ENCODE results near the gene EPN1. TPM values are rescaled to one million over a fixed set of nuclear protein-coding genes. Genes with fewer than 3 reads are reported as not detected.

Gene EPN1
- total and polyA plus RNA-seq, 2 of the 13 experiments (the other 11 are each of a cell fraction or from before 2014, with no cell fraction given) = 28.9 to 31.7 TPM

GRCh38 chr19:55674841-55675660 is at the start of gene EPN1 (continued):
- TF ChIP-seq ZNF674 (CRISPR knock-in tag; IDR thresholded peaks at IDR 0.05; ENCODE audit: low read depth) = no peak
- no peak for TF ChIP-seq ZSCAN22 (CRISPR knock-in tag; IDR thresholded peaks at IDR 0.05)
- TF ChIP-seq ZBTB39 (CRISPR knock-in tag; IDR thresholded peaks at IDR 0.05) = no peak
- no peak for TF ChIP-seq FOXM1 (CRISPR knock-in tag; IDR thresholded peaks at IDR 0.05)
- TF ChIP-seq DPF2 (CRISPR knock-in tag; IDR thresholded peaks at IDR 0.05; ENCODE audit: borderline replicate concordance, low read depth) = no peak
- TF ChIP-seq REST (IDR thresholded peaks at IDR 0.05; ENCODE audit: borderline replicate concordance in 1 of 2, low read depth in 1 of 2, low read length in 2 of 2) = peak in 1 of 2 experiments; percentile 10; a peak in 1 of 4 replicates
- peak; percentile 64; the same call in 1 of the 2 replicates for TF ChIP-seq ZNF678 (CRISPR knock-in tag; IDR thresholded peaks at IDR 0.05)
- no peak for TF ChIP-seq ZNF577 (CRISPR knock-in tag; IDR thresholded peaks at IDR 0.05; ENCODE audit: borderline replicate concordance, low read depth)
- TF ChIP-seq ZNF282 (IDR thresholded peaks at IDR 0.05; ENCODE audit: partially characterized antibody) = no peak
- 0 out of 2 replicates have a peak, but pooled peaks have one; percentile 62 for TF ChIP-seq FOXK1 (CRISPR knock-in tag; IDR thresholded peaks at IDR 0.05; ENCODE audit: borderline replicate concordance, low read depth)
- TF ChIP-seq SMARCE1 (IDR thresholded peaks at IDR 0.05; ENCODE audit: borderline replicate concordance) = no peak
- no peak for TF ChIP-seq HHEX (CRISPR knock-in tag; IDR thresholded peaks at IDR 0.05)
- TF ChIP-seq FIP1L1 (IDR thresholded peaks at IDR 0.05; ENCODE audit: borderline replicate concordance, insufficient read depth, low read depth, low read length) = no peak
- TF ChIP-seq TCF12 (IDR thresholded peaks at IDR 0.05) = no peak
- 0 out of 2 replicates have a peak, but pooled peaks have one; percentile 69 for TF ChIP-seq TCF12 (CRISPR knock-in tag; IDR thresholded peaks at IDR 0.05)
- no peak for TF ChIP-seq ZBTB3 (CRISPR knock-in tag; IDR thresholded peaks at IDR 0.05; ENCODE audit: borderline replicate concordance, low read depth)
- no peak for TF ChIP-seq THRA (CRISPR knock-in tag; IDR thresholded peaks at IDR 0.05; ENCODE audit: borderline replicate concordance)
- no peak for TF ChIP-seq FOXA1 (IDR thresholded peaks at IDR 0.05)
- no peak for TF ChIP-seq FOXA1 (CRISPR knock-in tag; IDR thresholded peaks at IDR 0.05)
- peak; percentile 90; the same call in 1 of the 2 replicates for TF ChIP-seq MAZ (IDR thresholded peaks at IDR 0.05; ENCODE audit: borderline replicate concordance, low read depth, low read length)
- peak; percentile 94 for TF ChIP-seq MAZ (CRISPR knock-in tag; IDR thresholded peaks at IDR 0.05; ENCODE audit: low read depth)
